Subcutaneous adipose tissue (tissue), 4 donors: Measurements from ENCODE around the gene KIF9. TPM values are rescaled to one million over a fixed set of nuclear protein-coding genes. Genes with fewer than 3 reads are reported as not detected.

Source experiments
- total RNA-seq, 4 donors: library from RNA; depleted of rRNA; stranded (reverse); fragments of >200 nt; gene quantifications; one replicate each; pipeline ENCODE4 v1.1.0, GENCODE V29; 2016
- TF ChIP-seq, protein P1 (sequence below): fragments of 450-650 bp; IDR thresholded peaks from one replicate; pipeline ENCODE4 v1.5.1; 2016; ENCODE audit warnings: low read depth, mild to moderate bottlenecking, control low read depth, antibody characterized with exemption, moderate library complexity

The KIF9 gene
- total RNA-seq, 4 donors from 2014 or later = 0.85 to 10.8 (median 6.2) TPM

DNA sequence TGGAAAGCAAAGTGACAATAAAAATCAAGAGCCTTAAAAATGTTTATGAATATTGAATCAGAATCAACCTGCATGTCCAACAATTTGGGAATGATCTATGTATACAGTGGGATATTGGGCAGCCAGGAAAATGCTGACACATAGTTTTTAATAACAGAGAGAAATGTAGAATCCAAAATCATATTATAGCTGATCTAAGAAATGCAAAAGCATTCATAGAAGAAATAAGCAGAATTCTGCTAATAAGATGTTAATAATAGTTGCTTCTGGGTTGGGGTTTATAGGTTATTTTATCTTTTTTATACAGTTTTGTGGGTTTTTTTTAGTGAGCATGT lies 15.1 kb downstream of the KIF9 start:
- TF ChIP-seq, protein P1, sequence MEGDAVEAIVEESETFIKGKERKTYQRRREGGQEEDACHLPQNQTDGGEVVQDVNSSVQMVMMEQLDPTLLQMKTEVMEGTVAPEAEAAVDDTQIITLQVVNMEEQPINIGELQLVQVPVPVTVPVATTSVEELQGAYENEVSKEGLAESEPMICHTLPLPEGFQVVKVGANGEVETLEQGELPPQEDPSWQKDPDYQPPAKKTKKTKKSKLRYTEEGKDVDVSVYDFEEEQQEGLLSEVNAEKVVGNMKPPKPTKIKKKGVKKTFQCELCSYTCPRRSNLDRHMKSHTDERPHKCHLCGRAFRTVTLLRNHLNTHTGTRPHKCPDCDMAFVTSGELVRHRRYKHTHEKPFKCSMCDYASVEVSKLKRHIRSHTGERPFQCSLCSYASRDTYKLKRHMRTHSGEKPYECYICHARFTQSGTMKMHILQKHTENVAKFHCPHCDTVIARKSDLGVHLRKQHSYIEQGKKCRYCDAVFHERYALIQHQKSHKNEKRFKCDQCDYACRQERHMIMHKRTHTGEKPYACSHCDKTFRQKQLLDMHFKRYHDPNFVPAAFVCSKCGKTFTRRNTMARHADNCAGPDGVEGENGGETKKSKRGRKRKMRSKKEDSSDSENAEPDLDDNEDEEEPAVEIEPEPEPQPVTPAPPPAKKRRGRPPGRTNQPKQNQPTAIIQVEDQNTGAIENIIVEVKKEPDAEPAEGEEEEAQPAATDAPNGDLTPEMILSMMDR = no peak

DNA sequence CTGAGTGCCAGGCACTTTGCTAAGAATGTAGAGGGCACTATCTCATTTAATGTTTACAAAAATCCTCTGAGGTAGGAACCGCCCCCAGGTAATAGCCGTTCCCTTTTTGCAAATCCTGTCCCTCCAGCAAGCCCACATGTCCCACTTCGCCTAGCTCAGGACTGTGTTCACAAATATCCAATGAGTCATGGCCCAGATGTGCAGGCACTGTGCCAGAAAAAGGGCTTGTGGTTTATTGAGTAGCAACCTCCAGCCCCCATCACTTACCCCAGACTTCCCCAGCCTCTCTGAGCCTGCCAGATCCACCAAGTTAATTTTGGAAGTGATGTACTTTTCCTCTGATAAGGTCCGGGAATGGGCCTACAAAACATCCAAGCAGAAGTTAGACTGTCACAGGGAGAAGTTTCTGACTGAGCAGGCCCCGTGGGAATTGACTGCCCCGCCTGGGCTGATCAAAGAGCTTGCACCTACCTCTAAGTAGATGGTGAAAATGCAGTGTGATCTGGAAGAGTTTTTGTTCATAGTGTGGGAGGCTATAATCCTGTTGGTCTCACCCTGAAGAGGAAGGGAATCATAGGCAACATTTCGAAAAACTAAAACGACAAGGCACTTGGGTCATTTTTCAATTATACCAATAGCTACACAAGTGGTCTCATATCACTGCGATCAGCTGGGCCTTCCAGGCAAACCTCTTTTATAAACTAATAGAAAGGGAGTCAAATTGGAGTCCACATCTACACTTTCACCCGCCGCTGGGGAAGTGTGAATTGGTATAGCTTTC lies 15.7 kb downstream of the KIF9 start:
- TF ChIP-seq, protein P1 = no peak

DNA sequence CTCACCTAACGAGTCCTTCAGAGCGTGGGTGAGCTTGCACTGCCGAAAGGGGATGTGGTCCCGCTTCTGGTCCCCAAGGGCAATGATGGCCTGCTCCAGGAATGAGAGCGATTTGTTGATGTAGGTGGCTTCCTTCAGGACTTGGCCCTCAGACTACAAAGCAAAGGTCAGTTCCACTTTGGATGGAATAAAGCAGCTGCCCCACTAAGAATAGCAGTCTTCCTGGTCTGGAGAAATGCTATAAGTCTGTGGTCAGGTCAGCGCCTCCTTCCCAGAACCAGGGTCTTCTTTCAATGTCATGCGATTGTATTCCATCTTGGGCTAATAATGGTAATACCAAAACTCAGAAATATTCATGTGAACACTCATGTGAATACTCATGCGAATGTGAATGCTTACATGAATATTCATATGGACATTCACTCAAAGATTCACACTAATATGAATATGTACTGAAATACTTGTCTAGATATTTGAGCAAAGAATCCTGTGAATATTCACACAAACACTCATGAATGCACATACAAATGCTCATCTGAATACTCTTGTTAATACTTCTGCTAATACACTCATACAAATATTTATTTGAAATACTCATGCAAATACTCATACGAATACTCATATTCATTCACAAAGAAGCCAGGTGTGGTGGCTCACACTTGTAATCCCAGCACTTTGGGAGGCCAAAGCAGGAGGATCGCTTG lies 16.7 kb downstream of the KIF9 start:
- TF ChIP-seq, protein P1 = no peak

DNA sequence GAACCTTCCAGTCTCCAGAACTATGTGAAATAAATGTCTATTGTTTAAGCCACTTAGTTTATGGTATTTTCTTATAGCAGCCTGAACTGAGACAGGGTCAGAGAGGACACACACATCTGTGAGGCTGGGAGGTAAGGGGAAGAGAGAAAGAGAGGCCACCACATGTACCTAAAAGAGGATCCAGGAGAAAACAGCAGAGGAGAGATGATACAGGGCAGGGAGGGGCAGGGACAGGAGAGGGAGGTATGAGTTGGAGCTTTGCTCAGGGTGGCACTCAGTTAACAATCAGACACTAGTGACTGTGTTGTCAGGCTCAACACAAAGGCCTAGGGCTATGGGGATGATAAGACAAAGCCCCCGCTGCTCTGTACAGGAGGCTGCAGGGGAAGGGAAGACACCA lies 17.6 kb downstream of the KIF9 start:
- TF ChIP-seq, protein P1 = no peak

DNA sequence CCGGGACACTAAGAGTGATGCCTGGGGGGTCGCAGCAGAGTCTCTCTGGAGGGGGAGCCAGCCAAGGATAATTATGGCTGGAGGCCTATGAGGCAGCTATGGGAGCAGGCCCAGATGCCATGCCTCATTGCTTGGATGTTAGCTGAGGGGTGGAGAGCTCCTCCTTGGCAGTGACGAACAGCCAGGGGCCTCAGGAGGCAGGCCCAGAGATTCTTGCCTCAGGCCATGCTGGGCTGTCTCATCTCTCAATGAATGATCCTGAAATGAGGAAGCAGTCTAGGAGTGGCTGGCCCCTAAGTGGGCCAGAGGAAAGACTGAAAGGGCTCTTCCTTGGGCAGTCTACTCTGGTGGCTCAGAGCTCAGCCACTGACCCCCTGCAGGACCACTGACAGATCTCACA lies 21.3 kb downstream of the KIF9 start:
- TF ChIP-seq, protein P1 = no peak

DNA sequence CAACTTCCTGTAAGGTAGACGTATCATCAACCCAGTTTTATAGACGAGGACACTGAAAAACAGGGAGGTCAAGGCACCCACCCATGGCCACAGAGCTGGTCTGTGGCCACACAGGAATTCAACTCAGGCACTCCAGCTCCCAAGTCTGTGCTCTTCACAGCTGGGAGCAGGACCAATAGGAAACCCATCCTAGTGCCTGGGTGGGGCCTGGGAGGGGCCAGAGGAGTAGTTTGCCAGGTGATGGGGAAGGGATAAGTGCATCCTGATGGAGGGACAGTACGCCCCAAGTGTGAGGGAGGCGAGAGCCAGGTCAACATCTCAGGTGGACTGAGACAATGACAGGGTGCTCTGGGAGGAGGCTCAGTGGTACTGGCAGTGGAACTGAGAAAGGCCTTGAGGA lies 22.0 kb downstream of the KIF9 start:
- TF ChIP-seq, protein P1 = no peak

DNA sequence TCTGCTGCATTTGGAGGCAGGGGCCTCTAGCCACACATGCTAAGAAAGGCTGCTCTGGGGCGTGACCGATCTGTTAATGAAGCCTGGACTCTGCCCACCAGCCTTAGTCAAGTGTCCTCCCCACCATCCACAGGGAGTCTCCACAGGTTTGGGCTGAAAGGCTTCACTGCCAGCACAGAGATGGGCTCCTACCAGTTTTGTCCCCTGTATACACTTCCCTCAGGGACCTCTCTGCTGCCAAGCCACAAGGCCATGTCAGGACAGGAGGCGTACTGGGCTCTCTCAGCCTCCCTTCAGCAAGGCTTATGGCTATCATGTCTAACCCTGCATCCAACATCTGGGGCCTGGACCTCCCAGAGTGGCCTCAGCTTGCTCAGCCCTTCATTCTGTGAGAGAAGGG lies 23.5 kb downstream of the KIF9 start:
- TF ChIP-seq, protein P1 = no peak
